COLO668 (cell line): ENCODE measurements around the gene HSD11B2.
"Not testable (repeated sequence)": the region's sequence is repeated elsewhere in the genome, so short reads cannot be mapped to it uniquely, and the experiment has no call there.

Experiments used
- DNase-seq: peaks from one replicate; lab custom pipeline; 2025; ENCODE audit not compliant: unreplicated experiment; lab: John Stamatoyannopoulos, UW

HSD11B2 gene

DNA sequence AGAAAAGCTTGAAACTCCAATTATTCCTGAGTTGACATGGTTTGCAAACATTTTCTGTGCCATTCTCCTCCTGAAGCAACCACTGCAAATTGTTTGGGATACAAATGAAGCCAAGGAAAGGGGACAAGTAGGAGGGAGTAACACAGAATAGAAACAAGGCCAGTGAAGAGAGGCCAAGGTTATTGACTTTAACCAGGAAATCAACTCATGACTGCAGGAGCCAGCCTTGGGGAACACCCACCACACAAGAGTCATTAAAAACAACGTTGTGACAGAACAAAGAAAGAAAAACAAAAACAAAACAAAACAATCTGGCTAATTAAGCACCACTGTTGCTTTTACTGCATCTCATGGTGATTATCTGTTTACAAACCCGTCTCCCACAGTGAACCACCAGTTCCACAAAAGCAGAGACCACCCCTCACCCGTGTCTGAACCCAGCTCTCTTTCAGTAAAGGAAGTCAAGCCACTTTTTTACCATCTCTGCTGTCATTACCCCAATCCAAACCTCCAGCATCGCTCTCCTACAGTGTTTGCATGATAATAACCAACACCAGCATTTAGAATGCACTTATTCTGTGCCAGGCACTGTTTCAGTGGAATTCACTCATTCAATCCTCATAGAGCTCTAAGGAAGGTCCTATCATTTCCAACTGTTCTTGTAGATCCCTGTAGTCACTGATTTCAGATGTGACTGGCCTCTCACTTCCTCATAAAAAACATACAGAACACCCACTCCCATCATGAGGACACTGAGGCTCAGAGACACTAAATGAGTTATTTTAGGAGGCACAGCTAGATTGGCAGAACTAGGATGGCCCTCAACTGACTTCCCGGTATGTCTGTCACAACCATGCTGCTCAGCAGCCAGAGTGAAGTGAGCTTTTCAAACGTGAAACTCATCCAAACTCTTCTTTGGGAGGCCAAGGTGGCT lies 16.7 kb upstream of the HSD11B2 start:
- DNase-seq: no peak

DNA sequence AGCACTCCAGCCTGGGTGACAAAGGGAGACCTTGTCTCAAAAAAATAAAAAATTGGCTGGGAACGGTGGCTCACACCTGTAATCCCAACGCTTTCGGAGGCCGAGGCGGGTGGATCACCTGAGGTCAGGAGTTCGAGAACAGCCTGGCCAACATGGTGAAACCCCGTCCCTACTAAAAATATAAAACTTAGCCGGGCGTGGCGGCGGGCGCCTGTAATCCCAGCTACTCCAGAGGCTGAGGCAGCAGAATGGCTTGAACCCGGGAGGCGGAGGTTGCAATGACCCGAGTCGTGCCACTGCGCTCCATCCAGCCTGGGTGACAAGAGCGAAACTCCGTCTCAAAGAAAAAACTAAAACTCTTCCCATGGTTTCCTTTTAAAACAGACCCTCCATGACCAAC lies 15.5 kb upstream of the HSD11B2 start:
- DNase-seq: not testable (repeated sequence)

DNA sequence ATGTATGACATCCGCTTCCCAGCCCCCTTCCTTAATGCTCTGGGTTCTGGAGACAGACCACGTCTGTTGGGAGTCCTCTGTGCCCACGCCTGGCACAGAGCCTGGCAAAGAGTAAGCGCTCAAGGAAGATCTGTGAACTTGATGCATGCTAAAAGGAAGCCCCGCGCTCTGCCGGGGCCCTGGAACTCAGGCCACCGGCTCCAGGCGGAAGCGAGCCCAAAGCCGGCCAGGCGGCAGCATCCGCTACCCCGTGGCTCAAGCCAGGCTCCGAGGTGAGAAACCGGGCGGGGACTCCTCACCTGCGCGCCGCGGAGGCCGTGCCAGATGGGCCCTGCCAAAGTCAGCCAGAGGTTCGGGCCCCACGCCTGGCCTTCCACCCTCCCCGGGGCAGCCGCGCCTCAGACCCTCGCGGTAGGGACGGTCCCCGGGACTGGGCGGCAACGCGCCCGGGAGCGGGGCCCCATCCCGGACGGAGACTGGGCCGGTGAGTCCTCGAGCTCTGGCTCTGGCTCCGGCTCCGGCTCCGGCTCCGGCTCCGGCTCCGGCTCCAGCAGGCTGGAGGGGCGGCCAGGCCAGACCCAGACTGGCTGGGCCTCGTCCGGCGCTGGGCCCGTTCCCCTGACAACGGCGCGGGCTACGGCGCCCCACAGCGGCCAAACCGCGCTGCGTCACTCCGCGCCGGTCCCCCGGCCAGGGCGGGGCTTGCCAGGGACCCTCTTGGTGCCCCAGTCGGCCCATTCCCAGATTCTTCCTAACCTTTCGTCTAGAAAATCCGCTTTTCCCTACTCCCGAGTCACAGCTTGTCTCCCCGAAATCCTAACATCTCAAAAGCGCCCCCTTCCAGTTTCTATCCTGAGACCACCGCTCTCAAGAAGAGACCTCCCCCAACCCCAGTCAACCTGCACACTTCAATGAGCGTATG lies 14.8 kb upstream of the HSD11B2 start, which contains the start of gene ZDHHC1:
Gene ZDHHC1, minus strand, starts transcription at position 606 of the 922 bp plus-strand sequence. CDS start 8,702 bp downstream, outside the sequence.
- peak; percentile 63 for DNase-seq

DNA sequence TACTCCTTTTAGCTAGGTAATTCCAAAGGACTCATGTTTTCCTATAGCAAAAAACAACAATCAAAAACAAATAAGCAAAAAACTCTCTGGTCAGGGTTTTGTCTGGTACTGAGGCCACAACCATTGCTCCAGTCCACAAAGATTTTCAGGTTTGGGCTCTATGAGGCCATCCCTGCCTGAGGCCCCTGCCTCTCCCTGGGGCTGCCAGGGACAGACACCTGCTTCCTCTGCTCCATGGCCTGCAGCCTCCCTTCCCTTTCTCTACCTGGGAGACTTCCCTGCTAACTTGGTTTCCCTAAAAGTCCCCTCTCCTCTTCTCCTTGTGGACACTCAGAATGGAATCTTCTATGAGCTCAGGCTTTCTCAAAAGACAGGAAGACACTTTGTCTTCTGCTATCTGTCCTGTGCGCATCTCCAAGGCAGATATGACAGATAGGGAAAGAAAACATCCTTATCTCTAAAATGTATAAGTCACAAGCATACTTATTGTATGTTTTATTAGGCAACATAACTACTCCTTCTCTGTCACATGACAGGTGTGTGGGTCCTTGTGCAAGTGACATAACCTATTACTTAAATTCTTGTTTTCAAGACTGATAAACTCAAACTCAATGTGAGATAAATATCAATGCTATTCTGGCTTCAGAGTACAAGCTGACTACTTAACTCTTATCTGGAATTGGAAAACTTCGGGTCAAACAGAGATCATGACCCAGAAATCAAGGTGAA lies 13.4 kb upstream of the HSD11B2 start:
- no peak for DNase-seq

DNA sequence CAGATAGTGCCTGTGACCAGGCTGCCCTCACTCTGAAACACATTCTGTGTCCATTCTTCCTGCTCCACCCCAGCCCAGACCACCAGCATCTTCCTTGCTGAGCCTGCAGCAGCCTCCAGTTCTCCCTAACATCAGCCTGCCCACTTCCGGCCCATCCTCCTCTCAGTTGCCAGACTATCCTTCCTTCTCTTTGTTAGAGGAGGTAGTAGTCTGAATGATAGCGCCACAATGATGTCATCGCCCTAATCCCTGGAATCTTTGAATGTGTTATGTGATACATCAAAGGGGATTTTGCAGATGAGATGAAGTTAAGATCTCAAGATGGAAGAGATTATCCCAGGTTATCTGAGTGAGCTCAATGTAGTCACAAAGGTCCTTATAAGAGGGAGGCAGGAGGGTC lies 11.4 kb upstream of the HSD11B2 start:
- DNase-seq: no peak

DNA sequence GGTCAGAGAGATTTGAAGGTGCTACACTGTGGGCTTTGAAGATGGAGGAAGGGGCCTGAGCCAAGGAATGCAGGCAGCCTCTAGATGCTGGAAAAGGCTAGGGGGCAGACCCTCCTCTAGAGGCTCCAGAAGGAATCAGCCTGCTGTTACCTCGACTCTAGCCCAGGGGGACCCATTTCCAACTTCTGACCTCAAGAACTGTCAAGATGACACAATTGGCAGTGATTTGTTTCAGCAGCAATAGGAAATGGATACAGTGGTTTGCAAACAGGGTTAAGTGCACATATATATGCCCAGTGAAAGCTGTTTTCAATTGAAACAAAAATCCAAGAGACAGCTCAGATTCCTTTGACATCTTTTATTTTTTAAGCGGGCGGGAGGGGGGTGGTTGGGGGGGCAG lies 11.0 kb upstream of the HSD11B2 start:
- no peak for DNase-seq

DNA sequence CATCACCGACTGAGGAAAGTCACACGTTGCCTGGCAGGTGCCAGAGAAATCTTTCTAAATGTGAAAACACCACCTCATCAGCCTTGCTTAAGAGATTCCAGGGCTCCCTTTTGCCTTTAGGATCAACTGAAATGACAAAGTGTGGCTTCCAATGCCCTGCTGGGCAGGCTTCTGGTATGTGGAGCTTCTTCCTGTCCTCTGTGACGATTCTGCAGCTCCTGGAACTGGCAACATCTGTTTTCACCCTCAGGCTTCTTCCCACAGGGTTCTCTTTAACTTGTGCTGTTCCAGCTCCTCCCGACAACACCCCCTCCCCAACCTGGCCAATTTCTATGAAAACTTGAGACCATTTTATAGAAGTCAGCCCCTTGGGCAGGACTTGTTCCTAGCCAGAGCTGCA lies 9.9 kb upstream of the HSD11B2 start:
- no peak for DNase-seq

DNA sequence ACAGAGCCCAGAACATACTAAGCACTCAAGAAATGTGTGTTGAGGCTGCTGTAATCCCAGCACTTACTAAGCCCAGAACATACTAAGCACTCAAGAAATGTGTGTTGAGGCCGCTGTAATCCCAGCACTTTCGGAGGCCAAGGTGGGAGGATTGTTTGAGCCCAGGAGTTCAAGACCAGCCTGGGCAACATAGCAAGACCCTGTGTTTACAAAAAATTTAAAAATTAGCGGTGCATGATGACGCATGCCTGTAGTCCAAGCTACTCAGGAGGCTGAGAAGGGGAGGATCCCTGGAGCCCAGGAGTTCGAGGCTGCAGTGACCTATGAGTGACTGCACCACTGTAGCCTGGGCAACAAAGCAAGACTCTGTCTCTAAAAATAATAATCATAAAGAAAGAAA lies 7.9 kb upstream of the HSD11B2 start:
- DNase-seq: no peak

DNA sequence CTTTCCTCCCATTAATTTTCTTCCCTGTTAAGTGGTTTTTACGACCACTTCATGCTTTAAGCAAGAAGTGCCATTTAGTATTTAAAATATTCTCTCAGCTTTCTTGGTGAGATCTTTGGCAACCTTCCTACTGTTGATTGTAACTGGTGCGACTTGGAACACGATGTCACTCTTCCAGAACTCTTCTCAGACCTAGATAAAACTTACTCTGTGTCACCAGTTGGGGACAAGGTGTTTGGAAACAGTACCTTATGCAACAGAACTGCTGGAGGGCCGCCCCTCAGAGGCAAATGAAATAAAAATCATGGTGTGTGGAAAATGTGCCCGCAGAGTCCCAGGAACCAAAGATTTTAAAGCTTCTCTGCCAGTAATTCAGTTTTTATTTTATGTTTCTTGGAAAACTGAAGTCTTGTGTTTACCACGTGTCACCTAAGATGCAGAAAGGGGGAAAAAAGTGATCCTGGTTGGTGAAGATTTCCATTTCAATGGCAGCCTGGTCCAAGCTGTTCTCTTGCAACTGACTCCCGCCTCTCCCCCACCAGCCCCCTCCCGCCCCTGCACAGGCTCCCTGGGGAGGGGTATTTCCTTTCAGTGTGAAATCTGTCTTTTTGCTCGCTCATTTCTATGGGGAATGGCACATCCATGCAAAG lies 7.2 kb upstream of the HSD11B2 start:
- no peak for DNase-seq

DNA sequence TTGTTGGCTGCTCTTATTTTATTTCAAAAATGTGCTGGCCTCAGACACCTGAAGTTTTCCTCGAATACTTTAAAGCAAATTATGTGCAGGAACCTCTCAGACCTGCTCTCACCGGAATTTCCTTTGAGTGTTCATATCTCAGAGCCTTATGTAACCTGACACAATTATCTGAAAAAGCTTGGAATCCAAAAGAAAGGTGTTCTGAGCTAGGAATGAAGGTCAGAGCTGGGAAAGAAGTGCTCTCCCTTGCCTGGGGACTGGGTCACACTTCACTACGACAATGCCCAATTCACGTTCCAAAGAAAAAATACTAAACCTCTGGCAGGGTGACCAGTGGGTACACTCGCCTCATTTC lies 6.7 kb upstream of the HSD11B2 start:
- DNase-seq: no peak

DNA sequence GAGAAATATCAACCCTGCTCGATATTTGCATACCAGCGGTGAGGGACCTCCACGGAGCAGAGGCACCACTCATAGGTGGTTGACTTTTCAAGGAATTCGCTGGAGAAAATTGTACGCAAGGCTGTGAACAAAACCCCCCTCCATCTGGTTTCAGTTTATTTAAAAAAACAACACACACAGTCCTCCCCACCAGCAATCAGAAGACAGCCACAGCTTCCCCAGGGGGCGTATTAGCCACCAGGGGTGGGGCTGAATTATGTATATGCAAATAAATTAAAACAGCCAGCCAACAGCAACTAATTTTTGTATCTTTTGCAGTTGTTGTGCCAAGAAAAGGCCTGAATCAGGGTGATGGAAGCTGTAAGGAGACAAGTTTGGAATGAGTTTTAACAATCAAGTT lies 5.9 kb upstream of the HSD11B2 start:
- no peak for DNase-seq

DNA sequence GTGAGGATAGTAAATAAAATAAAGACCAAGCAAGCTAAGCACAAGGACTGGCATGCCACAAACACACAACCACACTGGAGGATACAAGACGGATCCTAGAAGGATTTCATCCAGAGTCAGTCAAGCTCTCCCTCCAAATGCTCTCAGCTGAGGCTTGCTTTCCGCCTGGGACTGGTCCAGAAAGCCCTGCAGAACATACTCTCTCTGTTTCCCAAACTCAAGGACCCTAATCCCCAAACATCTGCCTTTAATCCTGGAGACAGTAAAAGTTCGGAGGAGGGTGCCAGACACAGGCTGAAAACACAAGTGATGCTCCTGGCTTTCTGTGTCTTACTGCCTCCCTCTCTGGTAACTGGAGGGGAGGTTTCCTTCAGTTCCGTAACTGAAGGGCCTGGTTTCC lies 5.3 kb upstream of the HSD11B2 start:
- no peak for DNase-seq

DNA sequence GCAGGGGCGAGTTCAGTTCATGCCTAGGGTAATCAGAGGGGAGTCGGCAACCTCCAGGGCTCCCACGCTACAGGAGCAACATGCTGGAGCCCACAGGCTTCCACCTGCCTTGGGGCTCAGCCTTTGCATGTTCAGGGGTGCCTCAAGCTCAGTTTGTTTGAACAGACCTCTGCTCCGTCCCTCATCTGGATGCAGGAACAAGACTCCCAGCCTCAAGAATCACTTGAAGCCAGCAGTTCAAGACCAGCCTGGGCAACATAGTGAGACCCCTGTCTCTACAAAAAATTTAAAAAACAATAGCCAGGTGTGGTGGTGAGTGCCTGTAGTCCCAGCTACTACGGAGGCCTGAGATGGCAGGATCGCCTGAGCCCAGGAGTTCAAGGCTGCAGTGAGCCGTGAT lies 4.9 kb upstream of the HSD11B2 start:
- DNase-seq: no peak

DNA sequence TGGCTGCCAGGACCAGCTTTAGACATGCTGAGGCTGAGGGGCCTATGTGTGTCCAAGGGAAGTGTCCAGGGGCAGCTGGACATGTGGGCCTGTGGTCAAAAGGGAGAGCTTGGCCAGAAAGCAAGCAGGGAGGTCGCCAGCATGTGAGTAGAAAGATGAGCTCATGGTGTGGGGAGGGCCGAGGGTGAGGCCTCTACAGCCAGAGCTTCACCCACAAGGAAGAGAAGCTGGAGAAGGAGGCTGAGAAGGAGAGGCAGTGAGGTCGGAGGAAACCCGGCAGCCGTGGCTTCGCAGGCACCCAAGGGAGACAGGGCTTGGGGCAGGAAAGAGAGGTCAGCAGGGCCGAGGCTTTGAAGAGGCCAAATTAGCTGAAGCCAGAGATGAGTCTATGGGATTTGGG lies 4.0 kb upstream of the HSD11B2 start:
- no peak for DNase-seq

DNA sequence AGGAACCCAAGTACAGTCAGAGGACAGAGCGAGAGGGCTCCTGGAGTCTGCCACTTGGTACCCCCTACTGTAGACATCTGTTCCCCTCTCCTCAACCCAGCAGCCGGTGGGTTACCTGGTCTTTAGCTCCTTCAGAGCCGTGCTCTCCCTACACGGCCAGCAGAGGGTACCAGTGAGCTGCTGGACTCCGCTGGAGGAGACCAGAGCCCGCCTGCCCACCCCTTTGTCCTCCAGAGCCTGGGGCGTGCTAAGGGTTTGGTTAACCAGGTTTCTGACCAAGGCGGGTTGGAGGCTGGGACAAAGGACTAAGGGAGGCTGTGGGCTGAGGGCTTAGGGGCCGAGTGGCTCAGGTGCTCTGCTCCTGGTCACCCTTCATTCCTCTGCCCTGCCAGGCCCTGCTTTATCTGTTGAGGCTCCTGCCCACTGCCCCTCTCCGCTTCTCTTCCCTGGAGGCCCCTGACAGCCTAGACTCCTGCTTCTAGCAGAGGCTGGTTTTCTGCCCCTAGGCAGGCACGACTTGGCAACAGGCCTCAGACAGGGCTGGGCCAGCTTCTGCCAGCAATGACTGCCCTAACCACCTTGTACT lies 2.7 kb upstream of the HSD11B2 start:
- peak; percentile 80 for DNase-seq

DNA sequence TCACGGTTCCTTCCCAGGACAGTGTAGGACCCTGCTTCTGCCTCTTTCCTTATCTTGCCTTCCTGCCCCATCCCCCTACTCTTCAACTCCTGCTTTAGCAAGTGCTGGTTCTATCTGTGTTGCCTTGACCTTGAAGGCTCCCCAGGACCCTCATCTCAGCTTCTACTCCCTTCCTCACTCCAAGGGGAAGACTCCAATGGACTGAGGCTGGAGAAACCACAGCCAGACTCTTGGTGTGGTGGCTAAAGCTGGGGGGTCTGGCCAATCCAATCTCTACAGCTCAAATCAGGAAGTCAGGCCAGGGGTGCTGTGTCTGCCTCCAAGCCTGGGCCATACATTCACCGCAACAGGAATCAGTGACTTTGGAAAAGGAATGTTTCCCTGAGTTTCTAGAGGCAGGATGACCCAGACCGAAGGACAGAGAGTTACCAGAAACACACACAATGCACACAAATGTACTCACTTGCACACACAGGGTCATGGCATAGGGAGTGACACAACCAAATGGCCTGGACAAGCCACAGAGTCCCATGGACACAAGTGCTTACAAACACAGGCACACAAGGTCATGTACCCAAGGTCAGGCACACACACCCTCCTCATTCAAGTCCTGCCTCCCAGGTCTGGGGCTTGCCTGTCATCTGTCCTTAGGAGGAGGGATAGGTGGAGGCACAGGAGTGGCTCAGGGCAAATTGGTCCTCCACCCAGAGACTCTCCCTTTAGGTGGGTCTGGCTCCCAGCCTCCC lies 1.7 kb upstream of the HSD11B2 start:
- no peak for DNase-seq

DNA sequence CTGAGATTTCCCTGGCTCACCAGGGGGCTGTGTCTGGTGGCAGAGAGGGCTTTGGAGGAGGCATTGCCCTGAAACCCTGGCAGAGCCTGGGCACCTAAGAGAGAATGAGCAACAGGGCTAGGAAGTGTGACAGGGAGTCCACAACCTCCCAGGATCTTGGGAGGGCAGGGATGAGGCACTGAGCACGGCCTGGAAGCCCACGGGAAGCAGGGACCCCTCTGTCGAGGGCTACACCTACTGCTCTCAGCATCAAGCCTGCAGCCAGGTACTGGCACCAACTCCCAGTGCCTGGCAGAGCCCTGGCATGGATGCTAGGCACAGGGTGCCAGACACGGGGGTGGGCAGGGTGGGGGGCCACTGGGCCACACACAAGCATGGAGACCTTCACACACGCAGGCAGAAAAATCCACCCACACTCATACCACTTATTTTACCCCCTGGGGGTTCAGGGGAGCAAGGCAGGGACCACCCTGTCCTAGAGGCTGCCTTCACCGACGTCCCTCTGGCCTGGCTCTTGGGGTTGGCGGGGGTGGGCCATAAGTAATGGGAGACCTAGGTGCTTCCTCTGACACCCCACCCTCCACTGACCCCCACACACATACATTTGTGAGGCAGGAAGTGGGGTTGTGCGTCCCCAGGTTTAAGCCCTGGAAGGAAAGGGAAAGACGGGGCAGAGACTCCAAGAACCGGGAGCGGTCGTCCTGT lies 970 bp upstream of the HSD11B2 start:
- no peak for DNase-seq

DNA sequence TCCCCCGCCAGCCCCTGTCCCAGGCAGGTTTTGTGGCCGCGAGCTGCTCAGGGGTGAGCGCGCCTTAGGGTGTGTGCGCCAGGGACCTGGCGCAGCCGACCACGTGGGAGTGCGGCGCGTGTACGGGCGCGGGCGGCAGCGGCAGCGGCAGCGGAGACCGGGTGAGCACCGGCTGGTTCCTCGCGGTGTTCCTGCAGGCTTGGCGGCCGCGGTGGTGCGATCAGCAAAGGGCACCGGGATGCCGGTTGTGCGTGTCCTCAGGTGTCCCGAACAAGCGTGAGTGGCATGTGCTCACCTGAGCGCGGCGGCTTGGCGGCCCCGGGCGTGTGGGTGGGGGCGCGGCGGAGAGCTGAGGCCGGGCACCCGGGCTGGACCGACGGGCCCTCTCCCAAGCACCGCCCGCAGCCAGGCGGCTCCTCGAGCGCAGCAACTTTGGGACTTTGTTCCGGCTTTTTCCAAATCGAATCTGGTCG lies 381 bp upstream of the HSD11B2 start:
- peak; percentile 63 for DNase-seq
